Lung (tissue), 12 donors: ENCODE results near the gene ALDH1A1. TPM values are rescaled to one million over a fixed set of nuclear protein-coding genes. Genes with fewer than 3 reads are reported as not detected.

Source experiments
- ATAC-seq: fragments of 200-7000 bp; cut with Tn5 transposase; one replicate; pipeline ENCODE4 v1.9.1; 2020; ENCODE audit warnings: moderate number of reproducible peaks; ENCODE audit not compliant: insufficient read depth, low FRiP score
- DNase-seq, 3 donors: peaks; one replicate each; pipeline ENCODE4 v3.0.0-alpha.2; 2013 to 2017
- H3K27ac ChIP-seq, 2 donors: one replicate each; pipeline ENCODE4 v1.5.1; 2013; ENCODE audit warnings: mild to moderate bottlenecking in 2 of 2, moderate library complexity in 2 of 2, control low read depth in 1 of 2, inconsistent platforms in 1 of 2, low read depth in 1 of 2, low read length in 1 of 2
- H3K27me3 ChIP-seq, 3 donors: one replicate each; pipeline ENCODE4 v1.5.1; 2013; ENCODE audit warnings: low read length in 2 of 3; ENCODE audit not compliant: control insufficient read depth in 3 of 3, insufficient read depth in 3 of 3
- H3K36me3 ChIP-seq, 4 donors: one replicate each; pipeline ENCODE4 v1.5.1; 2013; ENCODE audit warnings: low read length in 4 of 4, mild to moderate bottlenecking in 1 of 4, moderate library complexity in 1 of 4; ENCODE audit not compliant: control insufficient read depth in 4 of 4, insufficient read depth in 4 of 4
- H3K4me1 ChIP-seq, 5 donors: one replicate each; pipeline ENCODE4 v1.5.1; 2013; ENCODE audit warnings: low read length in 5 of 5, mild to moderate bottlenecking in 2 of 5, moderate library complexity in 1 of 5; ENCODE audit not compliant: control insufficient read depth in 5 of 5, insufficient read depth in 5 of 5
- H3K4me3 ChIP-seq: one replicate; pipeline ENCODE4 v1.5.1; 2013; ENCODE audit warnings: mild to moderate bottlenecking, control low read depth, moderate library complexity
- H3K9ac ChIP-seq, 2 donors: one replicate each; pipeline ENCODE4 v1.5.1; 2013; ENCODE audit warnings: low read length in 2 of 2, control low read depth in 1 of 2; ENCODE audit not compliant: insufficient read depth in 1 of 2
- H3K9me3 ChIP-seq, 4 donors: one replicate each; pipeline ENCODE4 v1.5.1; 2013; ENCODE audit warnings: low read length in 3 of 4, mild to moderate bottlenecking in 1 of 4, moderate library complexity in 1 of 4; ENCODE audit not compliant: control insufficient read depth in 4 of 4, insufficient read depth in 3 of 4
- WGBS, 2 donors: extraction: QIAGEN DNeasy Blood & Tissue Kit; methylation state at CpG; one replicate each; pipeline ENCODE4 v1.1.7; 2013; 5-methylcytosine and 5-hydroxymethylcytosine counted together
- polyA plus RNA-seq, 2 donors: library from polyadenylated mRNA; stranded (reverse); fragments of 200-250 nt; gene quantifications; one replicate each; pipeline ENCODE4 v1.2.1, GENCODE V29; 2013
- total RNA-seq, 2 donors: library from RNA; depleted of rRNA in 1 of 2; stranded (reverse); fragments of >200 nt in 1 of 2; gene quantifications; one replicate each; pipeline ENCODE4 v1.2.1, GENCODE V29; 2014 to 2021
- TF ChIP-seq, protein P1 (sequence below): IDR thresholded peaks from 2 replicates; pipeline ENCODE4 v1.5.1; 2012; ENCODE audit warnings: mild to moderate bottlenecking; ENCODE audit errors: control extremely low read depth, extremely low read depth
- donor health status: control.
- donor health status: control.
- donor health status: Bipolar disorder and iron deficiency.
- donor health status: healthy.
- donor health status: DM: yes; HTN: yes; CAD: no.

ALDH1A1 gene
- total and polyA plus RNA-seq, 4 donors: 31.9 to 168 (median 131) TPM

DNA sequence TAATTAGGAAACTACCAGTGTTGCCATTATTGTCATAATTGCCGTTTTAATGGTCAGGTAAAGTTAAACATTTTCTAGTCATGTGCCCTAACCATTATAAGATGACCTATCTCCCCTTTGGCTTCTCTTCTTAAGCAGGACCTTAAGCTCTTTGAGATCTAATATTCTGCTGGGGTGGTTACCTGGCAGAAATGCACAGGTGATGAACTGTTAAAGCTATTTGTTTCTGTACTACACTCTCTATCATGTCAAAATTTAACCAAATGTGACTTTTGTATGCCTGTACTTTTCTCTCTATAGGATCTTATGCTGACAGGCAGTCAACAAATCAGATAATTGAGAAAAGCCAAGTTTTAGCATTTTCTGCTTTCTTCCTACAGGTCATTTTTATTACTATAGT lies 23.3 kb downstream of the ALDH1A1 start:
- DNase-seq (no peak), ATAC-seq (no peak)
- no peaks in the 10 kb centered on the region for H3K27me3 ChIP-seq
- H3K9ac ChIP-seq: no peak overlapping the region
- 93 to 98% methylated on average over 1 of the region's 1 CpG for WGBS, 2 donors
- H3K27ac ChIP-seq: no peak overlapping the region
- TF ChIP-seq, protein P1, sequence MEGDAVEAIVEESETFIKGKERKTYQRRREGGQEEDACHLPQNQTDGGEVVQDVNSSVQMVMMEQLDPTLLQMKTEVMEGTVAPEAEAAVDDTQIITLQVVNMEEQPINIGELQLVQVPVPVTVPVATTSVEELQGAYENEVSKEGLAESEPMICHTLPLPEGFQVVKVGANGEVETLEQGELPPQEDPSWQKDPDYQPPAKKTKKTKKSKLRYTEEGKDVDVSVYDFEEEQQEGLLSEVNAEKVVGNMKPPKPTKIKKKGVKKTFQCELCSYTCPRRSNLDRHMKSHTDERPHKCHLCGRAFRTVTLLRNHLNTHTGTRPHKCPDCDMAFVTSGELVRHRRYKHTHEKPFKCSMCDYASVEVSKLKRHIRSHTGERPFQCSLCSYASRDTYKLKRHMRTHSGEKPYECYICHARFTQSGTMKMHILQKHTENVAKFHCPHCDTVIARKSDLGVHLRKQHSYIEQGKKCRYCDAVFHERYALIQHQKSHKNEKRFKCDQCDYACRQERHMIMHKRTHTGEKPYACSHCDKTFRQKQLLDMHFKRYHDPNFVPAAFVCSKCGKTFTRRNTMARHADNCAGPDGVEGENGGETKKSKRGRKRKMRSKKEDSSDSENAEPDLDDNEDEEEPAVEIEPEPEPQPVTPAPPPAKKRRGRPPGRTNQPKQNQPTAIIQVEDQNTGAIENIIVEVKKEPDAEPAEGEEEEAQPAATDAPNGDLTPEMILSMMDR: no peak
- peaks cover 0 to 3% (median under 1%) of the 10 kb centered on the region in 4 donors for H3K36me3 ChIP-seq
- no peaks in the 10 kb centered on the region for H3K9me3 ChIP-seq
- H3K4me3 ChIP-seq: no peak overlapping the region
- peaks cover 0 to 16% (median 0%) of the 10 kb centered on the region in 5 donors for H3K4me1 ChIP-seq

DNA sequence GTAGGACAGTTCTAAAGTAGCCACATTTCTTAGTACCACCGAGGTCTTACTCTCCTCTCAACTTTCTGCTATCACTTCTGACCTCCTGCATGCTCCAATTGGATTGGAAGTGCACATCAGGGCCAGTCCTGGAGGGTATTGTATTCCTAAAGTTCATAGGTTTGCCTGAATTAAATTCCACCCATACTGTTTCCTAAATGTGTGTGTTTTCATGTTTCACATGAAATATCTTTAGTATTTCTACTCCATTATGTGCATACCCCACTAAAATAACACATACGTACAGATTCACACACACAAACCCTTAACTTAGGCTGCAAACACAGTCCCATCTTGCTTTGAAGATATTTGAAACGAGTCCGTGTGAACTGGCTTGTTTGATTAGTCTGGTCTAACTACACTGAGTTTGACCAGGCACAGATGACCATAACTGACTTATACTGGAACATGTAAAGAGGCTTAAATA lies 24.8 kb downstream of the ALDH1A1 start:
- peaks cover 0 to 3% (median under 1%) of the 10 kb centered on the region in 4 donors for H3K36me3 ChIP-seq
- 92 to 94% methylated on average over 4 of the region's 4 CpGs for WGBS, 2 donors
- no peak overlapping the region for H3K27ac ChIP-seq
- H3K4me1 ChIP-seq: peaks cover 0 to 26% (median 0%) of the 10 kb centered on the region in 5 donors
- ATAC-seq: no peak
- H3K9ac ChIP-seq: no peak overlapping the region
- H3K9me3 ChIP-seq: no peaks in the 10 kb centered on the region
- TF ChIP-seq, protein P1: no peak
- H3K27me3 ChIP-seq: no peaks in the 10 kb centered on the region
- H3K4me3 ChIP-seq: no peak overlapping the region
- DNase-seq: no peak

DNA sequence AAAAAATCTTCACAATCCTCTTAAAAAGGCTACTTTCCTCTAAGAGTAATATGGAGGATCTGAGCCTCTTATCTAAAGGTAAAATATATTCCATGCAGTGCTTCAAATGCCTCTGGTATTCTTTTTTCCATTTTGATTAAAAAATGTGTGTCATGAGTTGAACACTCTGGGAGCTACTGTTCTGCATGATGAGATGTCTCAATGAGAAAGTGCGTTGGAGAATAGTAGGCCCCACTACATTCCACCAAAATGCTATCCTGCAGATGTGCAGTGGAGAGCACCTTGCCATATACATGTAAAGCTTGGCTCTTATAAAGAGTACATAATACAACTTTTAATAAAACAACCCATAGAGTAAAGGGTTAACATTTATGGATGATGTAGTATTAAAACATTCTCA lies 26.3 kb downstream of the ALDH1A1 start:
- DNase-seq (no peak), ATAC-seq (no peak)
- no peaks in the 10 kb centered on the region for H3K27me3 ChIP-seq
- no peak overlapping the region for H3K9ac ChIP-seq
- 91 to 98% methylated on average over 1 of the region's 1 CpG for WGBS, 2 donors
- H3K4me3 ChIP-seq: no peak overlapping the region
- H3K27ac ChIP-seq: no peak overlapping the region
- TF ChIP-seq, protein P1: no peak
- peaks cover 0 to 26% (median 0%) of the 10 kb centered on the region in 5 donors for H3K4me1 ChIP-seq
- H3K9me3 ChIP-seq: no peaks in the 10 kb centered on the region
- H3K36me3 ChIP-seq: peaks cover 0 to 3% (median under 1%) of the 10 kb centered on the region in 4 donors

DNA sequence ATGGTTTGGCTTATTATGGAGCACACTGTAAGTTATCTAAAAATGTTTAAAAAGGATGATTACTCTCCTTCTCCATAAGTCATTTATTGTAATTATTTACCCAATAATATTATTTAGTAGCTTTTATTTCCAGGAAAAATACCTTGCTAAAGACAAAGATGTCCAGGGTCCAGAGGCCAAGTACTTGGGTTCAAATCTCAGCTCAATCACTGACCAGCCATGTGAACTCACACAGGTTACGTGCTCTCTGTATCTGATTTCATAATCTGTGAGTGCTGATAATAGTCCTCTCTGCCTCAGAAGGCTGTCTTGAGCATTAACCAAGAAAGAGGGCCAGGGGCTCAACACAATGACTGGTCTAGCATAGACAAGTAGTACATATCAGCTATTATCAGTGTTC lies 27.0 kb downstream of the ALDH1A1 start:
- no peaks in the 10 kb centered on the region for H3K9me3 ChIP-seq
- no peak overlapping the region for H3K27ac ChIP-seq
- no peak overlapping the region for H3K4me3 ChIP-seq
- DNase-seq (no peak), ATAC-seq (no peak)
- no peaks in the 10 kb centered on the region for H3K27me3 ChIP-seq
- TF ChIP-seq, protein P1: no peak
- H3K9ac ChIP-seq: no peak overlapping the region
- peaks cover 0 to 26% (median 0%) of the 10 kb centered on the region in 5 donors for H3K4me1 ChIP-seq
- WGBS, 2 donors: 23 to 75% methylated on average over 1 of the region's 1 CpG
- H3K36me3 ChIP-seq: peaks cover 0 to 3% (median under 1%) of the 10 kb centered on the region in 4 donors
